ENCODE measurements around the gene DLG2.

The DLG2 gene

DNA sequence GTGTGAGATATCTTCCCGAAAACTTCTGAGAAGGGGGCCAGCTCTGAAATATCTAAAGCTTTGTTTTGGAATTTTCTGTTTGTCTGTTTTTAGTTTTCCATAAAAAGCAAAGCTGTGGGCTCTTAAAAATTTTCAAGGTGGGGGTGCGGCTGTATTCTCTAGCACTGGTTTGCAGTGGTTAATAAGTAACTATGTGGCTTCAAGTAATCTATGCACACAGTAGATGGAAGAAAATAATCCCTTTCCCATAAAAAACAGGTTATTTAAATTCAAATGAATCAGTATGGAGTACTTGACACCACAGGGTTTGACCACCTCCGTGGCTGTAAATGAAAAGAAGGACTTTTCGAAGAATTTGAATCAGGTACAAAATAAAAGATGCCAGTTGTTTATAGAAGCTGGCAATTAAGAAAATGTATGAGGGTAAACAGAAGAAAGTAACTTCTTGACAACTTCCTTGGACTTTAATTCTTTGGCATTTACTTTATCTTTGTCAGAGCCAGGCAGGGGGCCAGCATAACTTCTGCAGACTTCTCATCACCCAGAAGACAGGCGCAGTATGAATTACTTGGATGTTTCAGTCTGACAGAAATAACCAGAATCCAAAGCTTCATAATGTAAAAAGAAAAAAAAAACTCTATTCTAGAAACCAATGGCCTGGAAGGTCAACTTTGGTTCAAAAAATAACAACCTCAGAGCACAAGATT is 981.0 kb downstream of the DLG2 start:
- no peaks in the 10 kb centered on the region for H3K27me3 ChIP-seq (ENCODE audit: insufficient read depth, low read length)
- no peak overlapping the region for H3K27ac ChIP-seq (ENCODE audit: low read depth, low read length, poor library complexity, severe bottlenecking)
- H3K4me2 ChIP-seq (ENCODE audit: low read length): no peak overlapping the region
- H3K9me3 ChIP-seq (ENCODE audit: low read length): no peaks in the 10 kb centered on the region
- H3K4me1 ChIP-seq (ENCODE audit: insufficient read depth, low read length, severe bottlenecking): no peaks in the 10 kb centered on the region
- H3K4me3 ChIP-seq (ENCODE audit: low read depth, low read length, poor library complexity, severe bottlenecking): no peak overlapping the region
- H3K9me2 ChIP-seq (ENCODE audit: low read depth, low read length): no peaks in the 10 kb centered on the region
- no peak for TF ChIP-seq EZH2 (IDR thresholded peaks at IDR 0.05; ENCODE audit: borderline replicate concordance, low read length)
- TF ChIP-seq, protein P1, sequence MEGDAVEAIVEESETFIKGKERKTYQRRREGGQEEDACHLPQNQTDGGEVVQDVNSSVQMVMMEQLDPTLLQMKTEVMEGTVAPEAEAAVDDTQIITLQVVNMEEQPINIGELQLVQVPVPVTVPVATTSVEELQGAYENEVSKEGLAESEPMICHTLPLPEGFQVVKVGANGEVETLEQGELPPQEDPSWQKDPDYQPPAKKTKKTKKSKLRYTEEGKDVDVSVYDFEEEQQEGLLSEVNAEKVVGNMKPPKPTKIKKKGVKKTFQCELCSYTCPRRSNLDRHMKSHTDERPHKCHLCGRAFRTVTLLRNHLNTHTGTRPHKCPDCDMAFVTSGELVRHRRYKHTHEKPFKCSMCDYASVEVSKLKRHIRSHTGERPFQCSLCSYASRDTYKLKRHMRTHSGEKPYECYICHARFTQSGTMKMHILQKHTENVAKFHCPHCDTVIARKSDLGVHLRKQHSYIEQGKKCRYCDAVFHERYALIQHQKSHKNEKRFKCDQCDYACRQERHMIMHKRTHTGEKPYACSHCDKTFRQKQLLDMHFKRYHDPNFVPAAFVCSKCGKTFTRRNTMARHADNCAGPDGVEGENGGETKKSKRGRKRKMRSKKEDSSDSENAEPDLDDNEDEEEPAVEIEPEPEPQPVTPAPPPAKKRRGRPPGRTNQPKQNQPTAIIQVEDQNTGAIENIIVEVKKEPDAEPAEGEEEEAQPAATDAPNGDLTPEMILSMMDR (IDR thresholded peaks at IDR 0.05; ENCODE audit: low read length): no peak
- H4K20me1 ChIP-seq (ENCODE audit: insufficient read depth, low read length): no peaks in the 10 kb centered on the region
- no peaks in the 10 kb centered on the region for H3K36me3 ChIP-seq (ENCODE audit: insufficient read depth, low read length)
- H2AFZ ChIP-seq (ENCODE audit: low read length): no peak overlapping the region
- no peak overlapping the region for H3K9ac ChIP-seq (ENCODE audit: low read length)
- no peaks in the 10 kb centered on the region for H3F3A ChIP-seq (ENCODE audit: insufficient read depth, low read length)
- no peaks in the 10 kb centered on the region for H3K79me2 ChIP-seq (ENCODE audit: insufficient read depth, low read length)

DNA sequence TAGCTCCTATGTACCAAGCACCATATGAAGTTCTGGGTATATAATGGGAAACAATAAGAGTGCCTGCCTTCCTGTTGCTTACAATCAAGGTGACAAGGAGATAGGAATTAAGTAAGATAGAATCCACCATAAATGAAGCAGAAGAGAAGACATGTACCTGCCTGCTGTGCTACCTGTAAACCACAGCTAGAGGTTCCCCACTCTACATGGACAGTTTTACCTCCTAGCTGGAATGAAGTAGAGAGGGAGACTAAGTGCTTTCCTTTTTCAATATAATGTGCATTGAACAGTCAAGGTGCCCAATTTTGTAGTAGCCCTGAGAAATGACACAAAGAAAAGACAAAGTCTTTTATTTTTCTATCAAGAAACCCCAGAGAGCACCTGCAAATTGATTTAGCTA is 984.6 kb downstream of the DLG2 start:
- Histone ChIP-seq H3K36me3 (ENCODE audit: insufficient read depth, low read length) (no peaks in the 10 kb centered on the region), H3K79me2 (ENCODE audit: insufficient read depth, low read length) (no peaks in the 10 kb centered on the region), H3K27ac (ENCODE audit: low read depth, low read length, poor library complexity, severe bottlenecking) (no peak overlapping the region), H3F3A (ENCODE audit: insufficient read depth, low read length) (no peaks in the 10 kb centered on the region), H3K9me2 (ENCODE audit: low read depth, low read length) (no peaks in the 10 kb centered on the region), H3K4me3 (ENCODE audit: low read depth, low read length, poor library complexity, severe bottlenecking) (no peak overlapping the region), H3K9me3 (ENCODE audit: low read length) (no peaks in the 10 kb centered on the region), H3K4me1 (ENCODE audit: insufficient read depth, low read length, severe bottlenecking) (no peaks in the 10 kb centered on the region), H4K20me1 (ENCODE audit: insufficient read depth, low read length) (no peaks in the 10 kb centered on the region), H3K4me2 (ENCODE audit: low read length) (no peak overlapping the region), H3K27me3 (ENCODE audit: insufficient read depth, low read length) (no peaks in the 10 kb centered on the region), H2AFZ (ENCODE audit: low read length) (no peak overlapping the region), H3K9ac (ENCODE audit: low read length) (no peak overlapping the region)
- no peak for TF ChIP-seq EZH2 (IDR thresholded peaks at IDR 0.05; ENCODE audit: borderline replicate concordance, low read length)
- TF ChIP-seq, protein P1 (IDR thresholded peaks at IDR 0.05; ENCODE audit: low read length): no peak

DNA sequence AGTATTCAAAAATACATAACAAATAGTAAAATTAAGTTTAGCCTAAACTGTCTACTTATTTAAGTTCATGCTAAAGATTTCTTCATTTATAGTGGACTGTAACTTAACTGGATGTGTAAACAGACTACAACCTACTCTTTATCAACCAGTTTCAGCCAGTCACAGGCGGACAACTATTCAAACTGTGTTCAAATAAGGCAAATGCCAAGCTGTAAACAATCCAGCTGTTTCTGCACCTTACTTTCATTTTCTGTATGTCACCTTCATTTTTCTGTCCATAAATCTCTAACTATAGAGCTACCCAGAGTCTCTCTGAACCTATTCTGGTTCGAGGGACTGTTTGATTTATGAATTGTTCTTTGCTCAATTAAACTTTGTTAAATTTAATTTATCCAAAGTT is 992.8 kb downstream of the DLG2 start:
- no peak overlapping the region for H3K27ac ChIP-seq (ENCODE audit: low read depth, low read length, poor library complexity, severe bottlenecking)
- H3K4me2 ChIP-seq (ENCODE audit: low read length): no peak overlapping the region
- no peak overlapping the region for H3K9ac ChIP-seq (ENCODE audit: low read length)
- H3K4me1 ChIP-seq (ENCODE audit: insufficient read depth, low read length, severe bottlenecking): no peaks in the 10 kb centered on the region
- no peaks in the 10 kb centered on the region for H3K9me2 ChIP-seq (ENCODE audit: low read depth, low read length)
- H3K9me3 ChIP-seq (ENCODE audit: low read length): no peaks in the 10 kb centered on the region
- no peak overlapping the region for H2AFZ ChIP-seq (ENCODE audit: low read length)
- no peaks in the 10 kb centered on the region for H3K79me2 ChIP-seq (ENCODE audit: insufficient read depth, low read length)
- H3K36me3 ChIP-seq (ENCODE audit: insufficient read depth, low read length): no peaks in the 10 kb centered on the region
- H3K27me3 ChIP-seq (ENCODE audit: insufficient read depth, low read length): no peaks in the 10 kb centered on the region
- no peak overlapping the region for H3K4me3 ChIP-seq (ENCODE audit: low read depth, low read length, poor library complexity, severe bottlenecking)
- H4K20me1 ChIP-seq (ENCODE audit: insufficient read depth, low read length): no peaks in the 10 kb centered on the region
- no peak for TF ChIP-seq EZH2 (IDR thresholded peaks at IDR 0.05; ENCODE audit: borderline replicate concordance, low read length)
- TF ChIP-seq, protein P1 (IDR thresholded peaks at IDR 0.05; ENCODE audit: low read length): no peak
- H3F3A ChIP-seq (ENCODE audit: insufficient read depth, low read length): no peaks in the 10 kb centered on the region

All from OCI-LY1 (cell line).